Caco-2 (cell line): ENCODE data around the gene ARG2. TPM values are rescaled to one million over a fixed set of nuclear protein-coding genes. Genes with fewer than 3 reads are reported as not detected.
"Not testable (repeated sequence)": the region's sequence is repeated elsewhere in the genome, so short reads cannot be mapped to it uniquely, and the experiment has no call there.

ENCODE experiments used
- BruUV-seq: library from RNA; stranded (reverse); fragments of 400-500 nt; replicated peaks from 2 replicates; lab custom pipeline; 2021; lab: Mats Ljungman, UMichigan
- CTCF ChIA-PET: fragments of 300-600 bp; sonication (Branson Sonifier 250); formaldehyde crosslinking; loops from one replicate; lab custom pipeline; 2022; ENCODE audit warnings: antibody characterized with exemption; lab: Charles Lee
- POLR2A ChIA-PET: fragments of 300-600 bp; sonication (Branson Sonifier 250); formaldehyde crosslinking; loops from one replicate; lab custom pipeline; 2022; ENCODE audit warnings: antibody characterized with exemption; lab: Charles Lee
- DNase-seq, 2 experiments: peaks; one replicate each; pipeline versions ENCODE4 v3.0.0 to v3.0.0-alpha.2; 2020 to 2022
- H3K27me3 ChIP-seq: replicated peaks from 2 replicates; pipeline ENCODE4 v1.6.0; 2011; ENCODE audit warnings: low read length; ENCODE audit not compliant: control insufficient read depth, insufficient read depth
- H3K36me3 ChIP-seq: 2 replicates; pipeline ENCODE4 v1.5.1; 2011; ENCODE audit warnings: low read length; ENCODE audit not compliant: control insufficient read depth, insufficient read depth
- H3K4me1 ChIP-seq: fragments of 250-450 bp; sonication (Bioruptor Pico); 2 replicates; pipeline ENCODE4 v1.5.1; 2020; ENCODE audit warnings: mild to moderate bottlenecking
- H3K4me3 ChIP-seq: 2 replicates; pipeline ENCODE4 v1.5.1; 2011; ENCODE audit warnings: low read depth, mild to moderate bottlenecking, control low read depth, low read length
- H3K9me3 ChIP-seq: fragments of 250-450 bp; sonication (Bioruptor Pico); 2 replicates; pipeline ENCODE4 v1.5.1; 2020; ENCODE audit warnings: mild to moderate bottlenecking, moderate library complexity
- H3K27ac Mint-ChIP-seq: one replicate; pipeline ENCODE4 v1.8.0; 2022; ENCODE audit warnings: mixed read lengths; ENCODE audit not compliant: unreplicated experiment
- H3K27me3 Mint-ChIP-seq: one replicate; pipeline ENCODE4 v1.8.0; 2022; ENCODE audit warnings: mixed read lengths; ENCODE audit not compliant: insufficient read depth, unreplicated experiment
- H3K36me3 Mint-ChIP-seq: one replicate; pipeline ENCODE4 v1.8.0; 2022; ENCODE audit warnings: mild to moderate bottlenecking, mixed read lengths; ENCODE audit not compliant: insufficient read depth, unreplicated experiment
- H3K4me1 Mint-ChIP-seq: one replicate; pipeline ENCODE4 v1.8.0; 2022; ENCODE audit warnings: low read depth, mixed read lengths; ENCODE audit not compliant: unreplicated experiment
- H3K4me3 Mint-ChIP-seq: one replicate; pipeline ENCODE4 v1.8.0; 2022; ENCODE audit warnings: mild to moderate bottlenecking, moderate library complexity, mixed read lengths; ENCODE audit not compliant: unreplicated experiment
- H3K9me3 Mint-ChIP-seq: one replicate; pipeline ENCODE4 v1.8.0; 2022; ENCODE audit warnings: mixed read lengths; ENCODE audit not compliant: unreplicated experiment
- CTCF ChIP-seq, 2 experiments: fragments of 200-600 bp in 1 of 2; IDR thresholded peaks; 1 replicate in 1 of 2; 2 replicates in 1 of 2; pipeline versions ENCODE4 v1.5.1 to v1.8.0; 2011 to 2022; ENCODE audit warnings: antibody characterized with exemption in 1 of 2, control low read depth in 1 of 2, inconsistent platforms in 1 of 2, low read depth in 1 of 2, low read length in 1 of 2, mild to moderate bottlenecking in 1 of 2, moderate library complexity in 1 of 2; ENCODE audit not compliant: insufficient read depth in 1 of 2, severe bottlenecking in 1 of 2, unreplicated experiment in 1 of 2
- intact Hi-C: fragments of 100-400 bp; cut with micrococcal nuclease; formaldehyde crosslinking; loops from one replicate; pipeline ENCODE4 v1.10.0; 2022; ENCODE audit not compliant: unreplicated experiment
- total RNA-seq: library from RNA; stranded (reverse); gene quantifications from 2 replicates; pipeline ENCODE4 v1.2.3, GENCODE V29; 2022

ARG2 gene
- total RNA-seq, 1 experiment from 2014 or later: 22.6 TPM

- H3K9me3 Mint-ChIP-seq: no peaks in the 10 kb centered on the region
- Histone ChIP-seq H3K4me1 (peaks cover under 1% of the 10 kb centered on the region; the same call in 1 of the 2 replicates), H3K27me3 (no peaks in the 10 kb centered on the region), H3K4me3 (no peak overlapping the region), H3K9me3 (no peaks in the 10 kb centered on the region), H3K36me3 (peaks cover 2% of the 10 kb centered on the region; the same call in 1 of the 2 replicates)
- no peaks in the 10 kb centered on the region for H3K4me1 Mint-ChIP-seq
- intact Hi-C loops: no loop called here
- CTCF ChIA-PET: interaction anchor here (0.9 kb wide), 1 partner anchor 81 kb away, joined by 4 read pairs; no protein-coding TSS in a partner anchor
- no peaks in the 10 kb centered on the region for H3K27me3 Mint-ChIP-seq
- POLR2A ChIA-PET: no interaction called here
- no peak overlapping the region for H3K27ac Mint-ChIP-seq
- peaks cover 18% of the 10 kb centered on the region for H3K36me3 Mint-ChIP-seq
- no peak overlapping the region for H3K4me3 Mint-ChIP-seq
- TF ChIP-seq CTCF (IDR thresholded peaks at IDR 0.05; ENCODE audit: insufficient read depth in 1 of 2, low read depth in 1 of 2, low read length in 1 of 2, severe bottlenecking in 1 of 2, unreplicated experiment in 1 of 2): no peak
- BruUV-seq: no TSS peak
- no peak for DNase-seq
Measured at GRCh38 chr14:67586369-67586768, 33.4 kb upstream of the ARG2 start.

- DNase-seq: no peak
- no peak for TF ChIP-seq CTCF (IDR thresholded peaks at IDR 0.05; ENCODE audit: insufficient read depth in 1 of 2, low read depth in 1 of 2, low read length in 1 of 2, severe bottlenecking in 1 of 2, unreplicated experiment in 1 of 2)
- Mint-ChIP-seq H3K27me3 (no peaks in the 10 kb centered on the region), H3K36me3 (peaks cover 27% of the 10 kb centered on the region), H3K27ac (no peak overlapping the region), H3K4me1 (no peaks in the 10 kb centered on the region), H3K9me3 (no peaks in the 10 kb centered on the region), H3K4me3 (no peak overlapping the region)
- Histone ChIP-seq H3K4me1 (no peaks in the 10 kb centered on the region; the same call in 1 of the 2 replicates), H3K4me3 (no peak overlapping the region), H3K36me3 (no peaks in the 10 kb centered on the region; the same call in 1 of the 2 replicates), H3K27me3 (no peaks in the 10 kb centered on the region), H3K9me3 (no peaks in the 10 kb centered on the region)
- CTCF ChIA-PET: interaction anchor here (0.8 kb wide), 1 partner anchor 62 kb away, joined by 3 read pairs; no protein-coding TSS in a partner anchor
- TSS peak; percentile 27 for BruUV-seq
- POLR2A ChIA-PET: no interaction called here
- intact Hi-C loops: no loop called here
Measured at GRCh38 chr14:67589204-67589770, 30.4 kb upstream of the ARG2 start.

GRCh38 chr14:67593650-67594049 lies 26.1 kb upstream of the ARG2 start:
- H3K9me3 ChIP-seq, CTCF ChIA-PET, H3K4me3 ChIP-seq, H3K9me3 Mint-ChIP-seq, BruUV-seq, H3K36me3 ChIP-seq, intact Hi-C loops, H3K27me3 Mint-ChIP-seq, H3K4me3 Mint-ChIP-seq, POLR2A ChIA-PET, H3K27me3 ChIP-seq, H3K4me1 Mint-ChIP-seq, H3K4me1 ChIP-seq: not testable (repeated sequence)
- DNase-seq: peak in 1 of 2 experiments; percentile 17
- H3K36me3 Mint-ChIP-seq: peaks cover 20% of the 10 kb centered on the region
- peak overlapping the region; percentile 21 for H3K27ac Mint-ChIP-seq
